A549 (cell line): ENCODE results near the gene MPI. TPM values are rescaled to one million over a fixed set of nuclear protein-coding genes. Genes with fewer than 3 reads are reported as not detected.

Experiments used
- ATAC-seq, 2 experiments: fragments of 200-7000 bp in 1 of 2; fragments of >200 bp in 1 of 2; cut with Nextera tagmentation in 1 of 2; cut with Tn5 transposase in 1 of 2; 3 replicates each; pipeline versions ENCODE4 v1.8.0 to v1.9.1; 2018 to 2020; ENCODE audit warnings: mild to moderate bottlenecking in 1 of 2, moderate library complexity in 1 of 2
- CTCF ChIA-PET: fragments of 300-600 bp; sonication (Branson Sonifier 250); formaldehyde crosslinking; extraction: SDS; loops from one replicate; lab custom pipeline; 2021; ENCODE audit warnings: antibody characterized with exemption, inconsistent platforms; lab: Yijun Ruan, JAX
- POLR2A ChIA-PET: fragments of 350-600 bp; formaldehyde crosslinking; extraction: SDS; loops from one replicate; lab custom pipeline; 2021; ENCODE audit warnings: antibody characterized with exemption, inconsistent platforms; lab: Yijun Ruan, JAX
- DNase-seq, 2 experiments: peaks; one replicate each; pipeline versions ENCODE4 v3.0.0 to v3.0.0-alpha.2; 2011 to 2016; ENCODE audit warnings: low read depth in 1 of 2, low spot score in 1 of 2
- FAIRE-seq: peaks from 2 replicates; lab custom pipeline; 2011; peaks lifted over from hg19 to GRCh38; lab: Jason Lieb, UNC
- H3K27ac ChIP-seq, 2 experiments: fragments of >200 bp; sonication (Bioruptor Twin); formaldehyde crosslinking; 3 replicates each; pipeline ENCODE4 v1.5.1; 2016 to 2017
- H3K4me1 ChIP-seq: fragments of >200 bp; sonication (Bioruptor Twin); formaldehyde crosslinking; 3 replicates; pipeline ENCODE4 v1.6.1; 2016
- H3K4me2 ChIP-seq: fragments of >200 bp; sonication (Bioruptor Twin); formaldehyde crosslinking; 3 replicates; pipeline ENCODE4 v1.6.1; 2016
- H3K4me3 ChIP-seq: fragments of >200 bp; sonication (Bioruptor Twin); formaldehyde crosslinking; 3 replicates; pipeline ENCODE4 v1.5.1; 2016
- H3K9me3 ChIP-seq: fragments of >200 bp; sonication (Bioruptor Twin); formaldehyde crosslinking; 3 replicates; pipeline ENCODE4 v1.6.1; 2016
- BHLHE40 ChIP-seq: IDR thresholded peaks from 2 replicates; pipeline ENCODE4 v1.6.1; 2012; ENCODE audit warnings: low read depth, low read length, inconsistent platforms
- CBX2 ChIP-seq: fragments of 200-600 bp; sonication (generic); IDR thresholded peaks from 2 replicates; pipeline ENCODE4 v1.6.1; 2016; ENCODE audit warnings: low read depth, mild to moderate bottlenecking, borderline replicate concordance
- CBX8 ChIP-seq: fragments of 200-600 bp; sonication (generic); IDR thresholded peaks from 2 replicates; pipeline ENCODE4 v1.6.1; 2016
- CTCF ChIP-seq: fragments of >200 bp; sonication (Bioruptor Twin); formaldehyde crosslinking; IDR thresholded peaks from 3 replicates; pipeline ENCODE4 v1.5.1; 2016
- E2F6 ChIP-seq: IDR thresholded peaks from 2 replicates; pipeline ENCODE4 v1.6.1; 2012; ENCODE audit warnings: low read depth, borderline replicate concordance
- EHF ChIP-seq: fragments of 250-450 bp; sonication (Bioruptor Pico); IDR thresholded peaks from 2 replicates; pipeline ENCODE4 v1.5.0; 2020; ENCODE audit warnings: mild to moderate bottlenecking
- EHMT2 ChIP-seq: fragments of 200-600 bp; sonication (generic); IDR thresholded peaks from 2 replicates; pipeline ENCODE4 v1.6.1; 2016; ENCODE audit warnings: antibody characterized with exemption, low read depth, mild to moderate bottlenecking, moderate library complexity
- ELK1 ChIP-seq: fragments of 150-350 bp; IDR thresholded peaks from 2 replicates; pipeline ENCODE4 v1.6.1; 2014; ENCODE audit warnings: low read depth, mild to moderate bottlenecking, low read length
- FOSB ChIP-seq: fragments of 250-450 bp; sonication (Bioruptor Pico); IDR thresholded peaks from 2 replicates; pipeline ENCODE4 v1.5.0; 2020; ENCODE audit warnings: mild to moderate bottlenecking, moderate library complexity
- HEYL ChIP-seq: fragments of 250-450 bp; sonication (Bioruptor Pico); IDR thresholded peaks from 2 replicates; pipeline ENCODE4 v1.8.0; 2021; ENCODE audit warnings: mild to moderate bottlenecking, moderate library complexity
- HOXB5 ChIP-seq: fragments of 250-450 bp; sonication (Bioruptor Pico); IDR thresholded peaks from 2 replicates; pipeline ENCODE4 v1.5.0; 2020; ENCODE audit warnings: mild to moderate bottlenecking, moderate library complexity
- MAFK ChIP-seq: fragments of 450-650 bp; IDR thresholded peaks from 2 replicates; pipeline ENCODE4 v1.6.1; 2014; ENCODE audit not compliant: partially characterized antibody
- MAZ ChIP-seq: fragments of 150-350 bp; IDR thresholded peaks from 2 replicates; pipeline ENCODE4 v1.6.1; 2014; ENCODE audit warnings: antibody characterized with exemption, low read depth, low read length, borderline replicate concordance
- PHF8 ChIP-seq: fragments of 200-600 bp; sonication (generic); IDR thresholded peaks from 2 replicates; pipeline ENCODE4 v1.6.1; 2016; ENCODE audit warnings: low read depth, mild to moderate bottlenecking, antibody characterized with exemption, moderate library complexity, borderline replicate concordance
- RCOR1 ChIP-seq: fragments of 150-350 bp; IDR thresholded peaks from 2 replicates; pipeline ENCODE4 v1.6.1; 2014; ENCODE audit warnings: antibody characterized with exemption, low read length, low read depth
- RFX5 ChIP-seq: fragments of 450-650 bp; IDR thresholded peaks from 2 replicates; pipeline ENCODE4 v1.7.1; 2014; ENCODE audit warnings: antibody characterized with exemption, mild to moderate bottlenecking, moderate library complexity
- SMC3 ChIP-seq: fragments of >200 bp; sonication (Bioruptor Twin); formaldehyde crosslinking; IDR thresholded peaks from 3 replicates; pipeline ENCODE4 v1.6.1; 2018; ENCODE audit warnings: inconsistent platforms
- ZC3H11A ChIP-seq: fragments of 450-650 bp; IDR thresholded peaks from 2 replicates; pipeline ENCODE4 v1.6.1; 2014; ENCODE audit warnings: antibody characterized with exemption, mild to moderate bottlenecking
- ZFP36 ChIP-seq: fragments of 450-650 bp; IDR thresholded peaks from 2 replicates; pipeline ENCODE4 v1.6.1; 2014; ENCODE audit warnings: borderline replicate concordance; ENCODE audit not compliant: partially characterized antibody
- WGBS: methylation state at CpG from one replicate; pipeline ENCODE4 v1.1.6; 2017; ENCODE audit errors: missing lambda C conversion rate; 5-methylcytosine and 5-hydroxymethylcytosine counted together
- polyA plus RNA-seq, 4 experiments: library from polyadenylated mRNA; depleted of rRNA in 3 of 4; stranded (reverse); fragments of >200 nt; fragmentation: RNase III in 1 of 4; extraction: RNeasy Plus Mini Kit Qiagen cat#74134 plus additional on column Dnase treatment in 1 of 4; gene quantifications; 2 replicates in 3 of 4; 3 replicates in 1 of 4; pipeline ENCODE4 v1.2.3, GENCODE V29; 2011 to 2017

Gene MPI
- polyA plus RNA-seq, 2 of the 4 experiments (the other 2 are of a cell fraction), result 39.9 to 53.7 TPM

- ATAC-seq (no peak), FAIRE-seq (no peak), DNase-seq (no peak)
- Histone ChIP-seq H3K27ac (no peak overlapping the region), H3K4me2 (no peak overlapping the region), H3K4me1 (no peaks in the 10 kb centered on the region), H3K9me3 (no peaks in the 10 kb centered on the region), H3K4me3 (no peak overlapping the region)
- POLR2A ChIA-PET, result interaction anchor here (1.3 to 2.4 kb wide), 3 partner anchors 10 to 18 kb away, joined by 3 to 6 read pairs (median 4); partner anchors contain the start of genes COX5A and FAM219B
- 89% methylated on average over 8 of the region's 8 CpGs for WGBS
- CTCF ChIA-PET, result interaction anchor here (1.0 to 3.9 kb wide), 4 partner anchors 10 to 37 kb away, joined by 3 to 38 read pairs (median 4); partner anchors contain the start of gene RPP25
- TF ChIP-seq RCOR1 (no peak), HOXB5 (CRISPR knock-in tag) (no peak), EHF (CRISPR knock-in tag) (no peak), FOSB (CRISPR knock-in tag) (no peak), CBX8 (no peak), ZC3H11A (no peak), ZFP36 (no peak), CTCF (no peak), EHMT2 (no peak), CBX2 (no peak), PHF8 (no peak)
Measured at GRCh38 chr15:74920456-74920855, 30.6 kb downstream of the MPI start.

- H3K4me3 ChIP-seq, result no peak overlapping the region
- H3K9me3 ChIP-seq, result no peaks in the 10 kb centered on the region
- ChIA-PET POLR2A (no interaction called here), CTCF (interaction anchor here (0.8 to 2.5 kb wide), 4 partner anchors 23 to 63 kb away, joined by 3 to 6 read pairs (median 3); no protein-coding TSS in a partner anchor)
- no peak overlapping the region for H3K4me2 ChIP-seq
- ATAC-seq, result no peak
- 92% methylated on average over 3 of the region's 3 CpGs for WGBS
- no peaks in the 10 kb centered on the region for H3K4me1 ChIP-seq
- no peak for FAIRE-seq
- DNase-seq, result no peak
- no peak overlapping the region for H3K27ac ChIP-seq
- TF ChIP-seq HOXB5 (CRISPR knock-in tag) (no peak), SMC3 (no peak), ELK1 (no peak), BHLHE40 (no peak), HEYL (CRISPR knock-in tag) (no peak), RCOR1 (no peak), MAZ (no peak), RFX5 (no peak), E2F6 (no peak), FOSB (CRISPR knock-in tag) (no peak), MAFK (no peak)
Measured at GRCh38 chr15:74924525-74924924, 34.7 kb downstream of the MPI start.

GRCh38 chr15:74928771-74929198 lies 38.9 kb downstream of the MPI start:
- no peak for TF ChIP-seq CBX8
- TF ChIP-seq, all 56 proteins: peak for 0
- 92% methylated on average over 5 of the region's 5 CpGs for WGBS
- H3K4me1 ChIP-seq, result no peaks in the 10 kb centered on the region
- no peak overlapping the region for H3K4me2 ChIP-seq
- no peak overlapping the region for H3K27ac ChIP-seq
- H3K4me3 ChIP-seq, result no peak overlapping the region
- ChIA-PET POLR2A (no interaction called here), CTCF (interaction anchor here (1.1 to 2.3 kb wide), 3 partner anchors 17 to 27 kb away, joined by 3 to 8 read pairs (median 4); no protein-coding TSS in a partner anchor)
- ATAC-seq, result no peak
- FAIRE-seq, result no peak
- no peaks in the 10 kb centered on the region for H3K9me3 ChIP-seq
- DNase-seq, result no peak
